K562 (cell line): ENCODE data around the gene SUPT3H. TPM values are rescaled to one million over a fixed set of nuclear protein-coding genes. Genes with fewer than 3 reads are reported as not detected.
A peak's percentile ranks its signal among the peaks of the same experiment; 100 is the strongest.

Experiments used
- BCOR ChIP-seq: fragments of 450-650 bp; IDR thresholded peaks from 2 replicates; pipeline ENCODE4 v1.6.1; 2016
- CBX5 ChIP-seq: IDR thresholded peaks from 2 replicates; pipeline ENCODE4 v1.6.1; 2014; ENCODE audit warnings: low read depth, borderline replicate concordance
- CHAMP1 ChIP-seq: fragments of 450-650 bp; IDR thresholded peaks from 2 replicates; pipeline ENCODE4 v1.6.1; 2016; ENCODE audit warnings: mild to moderate bottlenecking
- CTCFL ChIP-seq: IDR thresholded peaks from 2 replicates; pipeline ENCODE4 v1.6.1; 2011; ENCODE audit warnings: borderline replicate concordance, low read depth, mild to moderate bottlenecking, moderate library complexity, low read length; ENCODE audit not compliant: insufficient read depth, poor library complexity, severe bottlenecking
- ELF2 ChIP-seq: fragments of 250-450 bp; sonication (Bioruptor Pico); IDR thresholded peaks from 2 replicates; pipeline ENCODE4 v1.5.0; 2021; ENCODE audit warnings: mild to moderate bottlenecking
- FUS ChIP-seq: fragments of 200-400 bp; formaldehyde crosslinking; optimal IDR thresholded peaks from 2 replicates; pipeline ENCODE3; 2017; ENCODE audit warnings: low read depth, low read length
- ID3 ChIP-seq, 2 experiments: fragments of 250-450 bp in 1 of 2; fragments of 450-650 bp in 1 of 2; sonication (Bioruptor Pico) in 1 of 2; IDR thresholded peaks; 2 replicates each; pipeline versions ENCODE4 v1.6.1 to v1.8.0; 2016 to 2021; ENCODE audit warnings: mild to moderate bottlenecking in 2 of 2, moderate library complexity in 2 of 2, missing compliant biosample characterization in 1 of 2, missing genetic modification characterization in 1 of 2
- JUNB ChIP-seq: fragments of 450-650 bp; formaldehyde crosslinking; conservative IDR thresholded peaks from 2 replicates; pipeline ENCODE4 v1.4.0; 2020; ENCODE audit warnings: mild to moderate bottlenecking
- MEIS2 ChIP-seq: fragments of 450-650 bp; IDR thresholded peaks from 2 replicates; pipeline ENCODE4 v1.6.1; 2014; ENCODE audit warnings: mild to moderate bottlenecking; ENCODE audit not compliant: partially characterized antibody
- OTX1 ChIP-seq: fragments of 450-650 bp; formaldehyde crosslinking; IDR thresholded peaks from 2 replicates; pipeline ENCODE4 v1.4.0; 2022; ENCODE audit warnings: mild to moderate bottlenecking
- SMAD4 ChIP-seq: fragments of 250-450 bp; sonication (Bioruptor Pico); conservative IDR thresholded peaks from 2 replicates; pipeline ENCODE4 v1.8.0; 2021; ENCODE audit warnings: inconsistent platforms, mild to moderate bottlenecking, moderate library complexity
- VEZF1 ChIP-seq: fragments of 200-800 bp; sonication (Bioruptor generic); IDR thresholded peaks from 2 replicates; pipeline ENCODE4 v1.6.1; 2017; ENCODE audit warnings: missing genetic modification characterization, missing compliant biosample characterization
- XRCC5 ChIP-seq: fragments of 200-400 bp; formaldehyde crosslinking; IDR thresholded peaks from 2 replicates; pipeline ENCODE4 v1.6.1; 2017; ENCODE audit warnings: low read depth, mild to moderate bottlenecking, low read length
- ZBTB7A ChIP-seq: IDR thresholded peaks from 2 replicates; pipeline ENCODE4 v1.6.1; 2011; ENCODE audit warnings: low read depth, mild to moderate bottlenecking, low read length, moderate library complexity, borderline replicate concordance; ENCODE audit not compliant: control insufficient read depth
- ZNF384 ChIP-seq: IDR thresholded peaks from 2 replicates; pipeline ENCODE4 v1.6.1; 2012; ENCODE audit warnings: low read depth, low read length, improper control_type of control experiment
- polyA plus RNA-seq, 8 experiments: library from polyadenylated mRNA; depleted of rRNA in 4 of 8; stranded (reverse) in 5 of 8; unstranded in 3 of 8; fragments of >200 nt; fragmentation: Nextera tagmentation in 2 of 8; fragmentation: Illumina TruSeq in 1 of 8; extraction: Ambion mirVana in 2 of 8; extraction: Trizol in 1 of 8; gene quantifications; 2 replicates each; pipeline versions ENCODE4 v1.2.1 to v1.2.3, GENCODE V29; 2011 to 2014; ENCODE audit warnings: inconsistent platforms in 1 of 8, missing spikeins in 1 of 8
- total RNA-seq, 7 experiments: library from RNA; depleted of rRNA in 6 of 7; stranded (reverse); fragments of >200 nt in 6 of 7; fragmentation: Illumina TruSeq in 2 of 7; extraction: Trizol in 2 of 7; gene quantifications; 2 replicates each; pipeline versions ENCODE4 v1.2.1 to v1.2.3, GENCODE V29; 2011 to 2021; ENCODE audit warnings: low replicate concordance in 1 of 7
- TF ChIP-seq, protein P1 (sequence below), 2 experiments: IDR thresholded peaks in 1 of 2; conservative IDR thresholded peaks in 1 of 2; 2 replicates each; pipeline ENCODE4 v1.6.1; 2016; ENCODE audit warnings: low read depth in 2 of 2, mild to moderate bottlenecking in 1 of 2, missing compliant biosample characterization in 1 of 2, missing genetic modification characterization in 1 of 2, moderate library complexity in 1 of 2

Gene SUPT3H
- total and polyA plus RNA-seq, 9 of the 15 experiments (the other 6 are each of a cell fraction or from before 2014, with no cell fraction given): 7.2 to 16.3 (median 11.9) TPM

DNA sequence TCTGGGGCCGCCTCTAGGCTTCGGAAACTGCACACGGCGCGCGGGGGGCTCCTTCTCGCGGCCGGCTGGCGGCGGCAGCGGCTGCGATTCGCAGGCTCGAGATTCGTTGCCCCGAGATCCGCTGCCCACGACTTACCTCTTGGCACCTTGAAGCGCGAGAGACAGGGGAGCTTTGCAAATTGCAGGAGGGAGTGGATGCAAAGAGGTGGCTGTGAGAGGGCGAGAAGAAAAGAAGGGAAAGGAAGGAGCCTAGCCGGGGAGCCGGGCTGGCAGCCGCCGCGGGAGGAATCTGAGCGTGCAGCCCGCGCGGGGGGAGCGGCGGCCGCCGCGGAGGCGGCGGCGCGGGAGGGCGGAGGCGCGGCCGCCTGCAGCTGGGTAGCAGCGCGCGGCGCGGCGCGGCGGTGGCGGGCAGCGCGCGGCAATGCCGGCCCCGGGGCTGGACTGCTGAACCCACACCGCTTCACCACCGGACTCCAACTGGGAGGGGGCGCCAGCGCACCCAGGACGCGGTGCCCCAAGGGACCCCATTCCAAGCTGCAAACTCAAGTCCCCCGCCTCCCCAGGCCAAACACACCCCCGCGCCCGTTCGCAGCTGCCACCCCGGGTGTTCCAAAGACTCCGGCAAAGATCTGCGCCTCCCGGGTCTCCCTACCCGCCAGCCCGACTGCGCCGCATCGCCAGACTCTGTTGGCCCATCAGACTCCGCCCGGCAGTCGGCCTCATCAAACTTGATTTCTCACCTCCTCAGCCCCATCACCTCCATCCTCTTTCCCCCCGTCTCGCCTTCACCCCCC, 44.2 kb upstream of the SUPT3H start (continued):
- TF ChIP-seq, protein P1, sequence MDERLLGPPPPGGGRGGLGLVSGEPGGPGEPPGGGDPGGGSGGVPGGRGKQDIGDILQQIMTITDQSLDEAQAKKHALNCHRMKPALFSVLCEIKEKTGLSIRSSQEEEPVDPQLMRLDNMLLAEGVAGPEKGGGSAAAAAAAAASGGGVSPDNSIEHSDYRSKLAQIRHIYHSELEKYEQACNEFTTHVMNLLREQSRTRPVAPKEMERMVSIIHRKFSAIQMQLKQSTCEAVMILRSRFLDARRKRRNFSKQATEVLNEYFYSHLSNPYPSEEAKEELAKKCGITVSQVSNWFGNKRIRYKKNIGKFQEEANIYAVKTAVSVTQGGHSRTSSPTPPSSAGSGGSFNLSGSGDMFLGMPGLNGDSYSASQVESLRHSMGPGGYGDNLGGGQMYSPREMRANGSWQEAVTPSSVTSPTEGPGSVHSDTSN (CRISPR knock-in tag; IDR thresholded peaks at IDR 0.05; ENCODE audit: low read depth): no peak
- TF ChIP-seq, protein P1 (tag; conservative IDR thresholded peaks at IDR 0.05; ENCODE audit: low read depth): no peak
- TF ChIP-seq OTX1 (CRISPR knock-in tag) (peak; percentile 65; the same call in 1 of the 2 replicates), ZNF384 (no peak), CHAMP1 (0 out of 2 replicates have a peak, but pooled peaks have one; percentile 19), XRCC5 (no peak), SMAD4 (CRISPR knock-in tag) (peak; percentile 88), ELF2 (CRISPR knock-in tag) (no peak), CTCFL (no peak), VEZF1 (CRISPR knock-in tag) (peak; percentile 99), ID3 (CRISPR knock-in tag; IDR thresholded peaks at IDR 0.05) (no peak), ID3 (tag; IDR thresholded peaks at IDR 0.05) (no peak), FUS (no peak), MEIS2 (no peak), CBX5 (no peak), BCOR (0 out of 2 replicates have a peak, but pooled peaks have one; percentile 26), JUNB (CRISPR knock-in tag) (no peak), ZBTB7A (0 out of 2 replicates have a peak, but pooled peaks have one; percentile 65)
